A549 treated with AZD9567 at 1 μM for 4 hours (cell line): Measurements from ENCODE around the gene GLT6D1. TPM values are rescaled to one million over a fixed set of nuclear protein-coding genes. Genes with fewer than 3 reads are reported as not detected.

Source experiments
- total RNA-seq: library from RNA; stranded (reverse); fragments of 200-300 nt; extraction: Qiagen RNA extraction; gene quantifications from 5 replicates; pipeline ENCODE4 v1.2.3, GENCODE V29; 2022; ENCODE audit not compliant: insufficient read depth

Gene GLT6D1, protein sequence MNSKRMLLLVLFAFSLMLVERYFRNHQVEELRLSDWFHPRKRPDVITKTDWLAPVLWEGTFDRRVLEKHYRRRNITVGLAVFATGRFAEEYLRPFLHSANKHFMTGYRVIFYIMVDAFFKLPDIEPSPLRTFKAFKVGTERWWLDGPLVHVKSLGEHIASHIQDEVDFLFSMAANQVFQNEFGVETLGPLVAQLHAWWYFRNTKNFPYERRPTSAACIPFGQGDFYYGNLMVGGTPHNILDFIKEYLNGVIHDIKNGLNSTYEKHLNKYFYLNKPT
- not detected in 5 replicates for total RNA-seq

GRCh38 chr9:135639196-135639595 lies at the start of gene GLT6D1:
Gene GLT6D1 (minus strand): TSS chr9:135639540. CDS start chr9:135639187, 353 bp downstream.

GRCh38 chr9:135662758-135663450 lies 23.6 kb upstream of the GLT6D1 start, which contains the start of gene LCN9:
Gene LCN9 (plus strand): TSS chr9:135663309. CDS start chr9:135663322, 13 bp downstream.

Other genes with a start within 250 kb of the GLT6D1 start
- 13.7 to 19.5 TPM (median 18.8 TPM) in 5 replicates for gene PPP1R26, start 159.8 kb downstream of the GLT6D1 start, total RNA-seq
- gene MRPS2, start 138.9 kb downstream of the GLT6D1 start, total RNA-seq, result 110 to 136 TPM (median 129 TPM) in 5 replicates
- not detected in 5 replicates for gene LCN1, start 118.1 kb downstream of the GLT6D1 start, total RNA-seq
- 0.17 to 0.19 TPM in 2 of 5 replicates, not detected in the others for gene OBP2A, start 93.4 kb downstream of the GLT6D1 start, total RNA-seq
- 0.36 to 0.54 TPM (median 0.48 TPM) in 4 of 5 replicates, not detected in the other for gene PAEP, start 77.8 kb downstream of the GLT6D1 start, total RNA-seq
- gene LCN9, start 23.8 kb upstream of the GLT6D1 start, total RNA-seq, result not detected in 5 replicates
- 0.06 TPM in 1 of 5 replicates, not detected in the others for gene SOHLH1, start 59.9 kb upstream of the GLT6D1 start, total RNA-seq
- gene KCNT1, start 62.6 kb upstream of the GLT6D1 start, total RNA-seq, result not detected in 5 replicates